PC-9 (cell line): ENCODE measurements around the gene RBMS3.

ENCODE experiments used
- EZH2 ChIP-seq: fragments of 200-600 bp; sonication (generic); IDR thresholded peaks from 2 replicates; pipeline ENCODE4 v1.8.0; 2017; ENCODE audit warnings: antibody characterized with exemption, low read depth
- TF ChIP-seq, protein P1 (sequence below): fragments of 200-600 bp; sonication (generic); conservative IDR thresholded peaks from 2 replicates; pipeline ENCODE4 v1.6.1; 2017; ENCODE audit warnings: mixed run types, antibody characterized with exemption, mild to moderate bottlenecking, moderate library complexity

DNA sequence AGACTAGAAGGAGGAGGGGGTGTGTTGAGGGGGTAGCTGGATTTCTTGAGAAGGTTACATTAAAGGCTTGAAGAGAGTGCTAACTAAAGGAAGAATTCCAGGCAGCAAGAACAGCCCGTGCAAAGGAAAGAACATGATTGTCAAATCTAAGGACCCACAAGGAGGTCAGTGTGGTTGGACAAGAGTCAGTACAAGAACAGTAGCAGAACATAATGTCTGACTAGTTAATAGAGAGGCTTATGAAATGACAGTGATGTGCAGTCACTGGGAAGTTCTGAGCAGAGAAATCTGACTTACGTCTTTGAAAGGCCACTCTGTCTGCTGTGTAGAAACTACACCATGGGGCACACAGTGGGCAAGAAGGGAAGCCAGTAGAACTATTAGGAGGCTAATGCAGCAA, 19.8 kb upstream of the RBMS3 start:
- TF ChIP-seq, protein P1, sequence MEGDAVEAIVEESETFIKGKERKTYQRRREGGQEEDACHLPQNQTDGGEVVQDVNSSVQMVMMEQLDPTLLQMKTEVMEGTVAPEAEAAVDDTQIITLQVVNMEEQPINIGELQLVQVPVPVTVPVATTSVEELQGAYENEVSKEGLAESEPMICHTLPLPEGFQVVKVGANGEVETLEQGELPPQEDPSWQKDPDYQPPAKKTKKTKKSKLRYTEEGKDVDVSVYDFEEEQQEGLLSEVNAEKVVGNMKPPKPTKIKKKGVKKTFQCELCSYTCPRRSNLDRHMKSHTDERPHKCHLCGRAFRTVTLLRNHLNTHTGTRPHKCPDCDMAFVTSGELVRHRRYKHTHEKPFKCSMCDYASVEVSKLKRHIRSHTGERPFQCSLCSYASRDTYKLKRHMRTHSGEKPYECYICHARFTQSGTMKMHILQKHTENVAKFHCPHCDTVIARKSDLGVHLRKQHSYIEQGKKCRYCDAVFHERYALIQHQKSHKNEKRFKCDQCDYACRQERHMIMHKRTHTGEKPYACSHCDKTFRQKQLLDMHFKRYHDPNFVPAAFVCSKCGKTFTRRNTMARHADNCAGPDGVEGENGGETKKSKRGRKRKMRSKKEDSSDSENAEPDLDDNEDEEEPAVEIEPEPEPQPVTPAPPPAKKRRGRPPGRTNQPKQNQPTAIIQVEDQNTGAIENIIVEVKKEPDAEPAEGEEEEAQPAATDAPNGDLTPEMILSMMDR = no peak
- no peak for TF ChIP-seq EZH2
